Naive thymus-derived CD4-positive, alpha-beta T cell (primary cell): ENCODE results near the gene CYB5R4. TPM values are rescaled to one million over a fixed set of nuclear protein-coding genes. Genes with fewer than 3 reads are reported as not detected.

Experiments used
- ATAC-seq: fragments of 150-1000 bp; cut with Tn5 transposase; 2 replicates; pipeline ENCODE4 v1.10.0; 2021; ENCODE audit warnings: mild to moderate bottlenecking, moderate library complexity
- CTCF ChIA-PET: fragments of 350-600 bp; sonication (Branson Sonifier 250); formaldehyde crosslinking; loops from one replicate; lab custom pipeline; 2021; ENCODE audit warnings: antibody characterized with exemption; lab: Charles Lee
- POLR2A ChIA-PET: fragments of 350-600 bp; sonication (Branson Sonifier 250); formaldehyde crosslinking; loops from one replicate; lab custom pipeline; 2021; ENCODE audit warnings: antibody characterized with exemption, inconsistent platforms; lab: Charles Lee
- DNase-seq, 9 donors: peaks; one replicate each; pipeline versions ENCODE4 v3.0.0 to v3.0.0-alpha.2; 2020 to 2022; ENCODE audit warnings: mixed read lengths in 1 of 9
- H3K27ac ChIP-seq: one replicate; pipeline ENCODE4 v1.7.0; 2013; ENCODE audit warnings: mild to moderate bottlenecking, low read depth, low read length, moderate library complexity
- H3K27me3 ChIP-seq, 2 donors: one replicate each; pipeline ENCODE4 v1.7.0; 2013; ENCODE audit warnings: low read length in 2 of 2, mild to moderate bottlenecking in 2 of 2, moderate library complexity in 2 of 2; ENCODE audit not compliant: control insufficient read depth in 2 of 2, insufficient read depth in 2 of 2
- H3K36me3 ChIP-seq, 3 experiments: 1 replicate in 2 of 3; 2 replicates in 1 of 3; pipeline ENCODE4 v1.7.0; 2013; ENCODE audit warnings: low read length in 3 of 3, mild to moderate bottlenecking in 3 of 3, moderate library complexity in 1 of 3; ENCODE audit not compliant: insufficient read depth in 3 of 3, control insufficient read depth in 2 of 3
- H3K4me1 ChIP-seq, 2 donors: one replicate each; pipeline ENCODE4 v1.7.0; 2013; ENCODE audit warnings: low read length in 2 of 2, mild to moderate bottlenecking in 2 of 2, moderate library complexity in 1 of 2; ENCODE audit not compliant: control insufficient read depth in 2 of 2, insufficient read depth in 2 of 2
- H3K4me3 ChIP-seq: 2 replicates; pipeline ENCODE4 v1.7.0; 2013; ENCODE audit warnings: mild to moderate bottlenecking, low read length
- H3K9me3 ChIP-seq, 3 experiments: 1 replicate in 2 of 3; 2 replicates in 1 of 3; pipeline ENCODE4 v1.7.0; 2013; ENCODE audit warnings: low read length in 3 of 3; ENCODE audit not compliant: control insufficient read depth in 2 of 3
- H3K27ac Mint-ChIP-seq, 9 donors: one replicate each; pipeline ENCODE4 v1.8.0; 2020 to 2022; ENCODE audit warnings: mixed read lengths in 9 of 9, mild to moderate bottlenecking in 8 of 9, moderate library complexity in 5 of 9, inconsistent platforms in 2 of 9
- H3K27me3 Mint-ChIP-seq, 5 donors: one replicate each; pipeline ENCODE4 v1.8.0; 2021 to 2022; ENCODE audit warnings: mixed read lengths in 5 of 5, mild to moderate bottlenecking in 1 of 5
- H3K36me3 Mint-ChIP-seq, 5 donors: one replicate each; pipeline ENCODE4 v1.8.0; 2020 to 2022; ENCODE audit warnings: mixed read lengths in 5 of 5, mild to moderate bottlenecking in 3 of 5, inconsistent platforms in 1 of 5
- H3K4me1 Mint-ChIP-seq, 7 donors: one replicate each; pipeline ENCODE4 v1.8.0; 2020 to 2022; ENCODE audit warnings: mixed read lengths in 7 of 7, mild to moderate bottlenecking in 3 of 7, inconsistent platforms in 1 of 7
- H3K4me3 Mint-ChIP-seq, 10 donors: one replicate each; pipeline ENCODE4 v1.8.0; 2020 to 2022; ENCODE audit warnings: mild to moderate bottlenecking in 10 of 10, mixed read lengths in 10 of 10, moderate library complexity in 6 of 10, inconsistent platforms in 2 of 10
- H3K9me3 Mint-ChIP-seq, 11 donors: one replicate each; pipeline ENCODE4 v1.8.0; 2020 to 2022; ENCODE audit warnings: mixed read lengths in 11 of 11, mild to moderate bottlenecking in 4 of 11, inconsistent platforms in 1 of 11, moderate library complexity in 1 of 11
- intact Hi-C, 2 donors: fragments of 100-400 bp; cut with micrococcal nuclease; formaldehyde crosslinking; loops; one replicate each; pipeline ENCODE4 v1.15.1; 2023
- polyA plus RNA-seq, 2 donors: library from polyadenylated mRNA; unstranded; fragments of 300-500 nt; fragmentation: Illumina TruSeq; gene quantifications; one replicate each; pipeline ENCODE4 v1.2.3, GENCODE V29; 2021
- total RNA-seq, 6 experiments: library from RNA in 5 of 6; stranded (reverse) in 5 of 6; gene quantifications; 1 replicate in 5 of 6; 2 replicates in 1 of 6; pipeline ENCODE4 v1.2.3 and lab custom pipeline; 2021 to 2026

CYB5R4 gene
- total and polyA plus RNA-seq, 7 experiments from 2014 or later, result 14.9 to 38.6 (median 20.0) TPM

DNA sequence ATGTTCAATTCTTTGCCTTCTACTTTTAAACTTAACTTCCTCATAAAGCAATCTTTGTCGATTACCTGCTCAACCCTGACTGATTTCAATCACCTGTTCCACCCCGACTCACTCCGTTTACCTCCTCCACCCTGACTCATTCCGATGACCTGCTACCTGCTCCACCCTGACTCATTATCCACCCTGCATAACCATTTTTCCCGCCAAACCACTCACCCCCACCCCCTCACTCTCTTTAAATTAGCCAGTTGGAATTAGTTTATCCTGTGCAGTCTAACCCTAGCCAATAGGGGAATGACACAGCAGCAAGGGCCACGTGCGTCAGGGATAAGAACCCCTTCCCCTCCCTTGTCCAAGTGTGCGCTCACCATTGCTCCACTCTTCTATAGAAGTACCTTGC lies 117.4 kb downstream of the CYB5R4 start:
- H3K27ac Mint-ChIP-seq, result no peak overlapping the region
- CTCF ChIA-PET, result no interaction called here

DNA sequence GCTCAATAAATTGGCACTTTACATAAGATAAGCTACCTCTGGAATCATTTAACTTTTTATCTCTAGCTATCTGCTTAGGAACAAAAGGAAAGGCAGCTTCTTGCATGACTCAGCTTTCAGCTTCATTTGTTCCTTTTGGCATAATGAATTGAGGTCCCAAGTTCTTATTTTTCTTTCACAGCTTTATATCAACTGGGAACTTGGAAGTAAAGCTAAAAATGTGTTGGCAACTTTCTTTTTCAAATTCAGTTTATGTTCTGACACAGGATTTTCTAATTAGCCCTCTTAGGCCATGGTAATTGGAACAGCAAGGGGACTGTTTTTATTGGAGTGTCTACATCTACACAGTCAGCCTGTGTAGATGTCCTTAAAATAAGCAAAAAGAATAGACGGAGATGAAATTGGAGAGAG lies 118.8 kb downstream of the CYB5R4 start:
- ChIA-PET POLR2A (no interaction called here), CTCF (no interaction called here)
- Histone ChIP-seq H3K4me3 (no peak overlapping the region), H3K27ac (no peak overlapping the region), H3K4me1 (no peaks in the 10 kb centered on the region), H3K9me3 (no peaks in the 10 kb centered on the region), H3K36me3 (no peaks in the 10 kb centered on the region), H3K27me3 (no peaks in the 10 kb centered on the region)
- intact Hi-C loops, result no loop called here
- Mint-ChIP-seq H3K4me3 (no peak overlapping the region), H3K4me1 (no peaks in the 10 kb centered on the region), H3K36me3 (peaks cover 0 to 9% (median 4%) of the 10 kb centered on the region in 5 donors), H3K27ac (no peak overlapping the region), H3K9me3 (peaks cover 0 to 8% (median 0%) of the 10 kb centered on the region in 11 donors), H3K27me3 (no peaks in the 10 kb centered on the region)
- no peak for ATAC-seq
- DNase-seq, result no peak

More for the DNA sequence above, 117.4 kb downstream of the CYB5R4 start:
- H3K9me3 ChIP-seq, result no peaks in the 10 kb centered on the region
- intact Hi-C loops, result no loop called here
- H3K9me3 Mint-ChIP-seq, result peaks cover 0 to 11% (median 4%) of the 10 kb centered on the region in 11 donors
- POLR2A ChIA-PET, result no interaction called here
- H3K27ac ChIP-seq, result no peak overlapping the region
- H3K27me3 Mint-ChIP-seq, result no peaks in the 10 kb centered on the region
- H3K4me3 ChIP-seq, result no peak overlapping the region
- no peak for ATAC-seq
- peaks cover 0 to 4% (median 0%) of the 10 kb centered on the region in 5 donors for H3K36me3 Mint-ChIP-seq
- H3K4me3 Mint-ChIP-seq, result no peak overlapping the region
- H3K27me3 ChIP-seq, result no peaks in the 10 kb centered on the region
- no peaks in the 10 kb centered on the region for H3K4me1 ChIP-seq
- no peaks in the 10 kb centered on the region for H3K4me1 Mint-ChIP-seq
- H3K36me3 ChIP-seq, result no peaks in the 10 kb centered on the region
- no peak for DNase-seq

DNA sequence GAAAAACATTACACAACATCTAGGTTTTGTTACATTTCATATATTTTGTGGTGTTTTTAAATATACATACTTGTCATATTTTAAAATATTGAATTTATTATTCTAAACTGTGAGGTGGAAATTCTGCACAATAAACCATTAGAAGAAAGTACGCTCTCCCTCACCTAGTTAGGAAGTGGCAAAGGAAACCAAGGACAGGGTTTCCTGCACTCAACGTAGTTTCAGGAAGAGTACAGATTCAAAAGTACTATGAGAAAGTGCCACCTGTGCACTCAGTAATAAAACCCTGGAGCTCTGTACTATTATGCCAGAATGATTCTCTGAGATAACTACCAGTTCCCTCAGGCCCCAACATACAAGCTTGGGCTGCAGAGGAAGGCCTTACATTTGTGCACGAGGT lies 119.5 kb downstream of the CYB5R4 start:
- H3K9me3 ChIP-seq, result no peaks in the 10 kb centered on the region
- ChIA-PET POLR2A (no interaction called here), CTCF (no interaction called here)
- peaks cover 0 to 13% (median 6%) of the 10 kb centered on the region in 5 donors for H3K36me3 Mint-ChIP-seq
- H3K27ac Mint-ChIP-seq, result no peak overlapping the region
- ATAC-seq (no peak), DNase-seq (no peak)
- no peaks in the 10 kb centered on the region for H3K4me1 ChIP-seq
- H3K4me1 Mint-ChIP-seq, result no peaks in the 10 kb centered on the region
- H3K9me3 Mint-ChIP-seq, result peaks cover 0 to 8% (median 0%) of the 10 kb centered on the region in 11 donors
- H3K27me3 Mint-ChIP-seq, result no peaks in the 10 kb centered on the region
- H3K27ac ChIP-seq, result no peak overlapping the region
- no peaks in the 10 kb centered on the region for H3K36me3 ChIP-seq
- H3K4me3 Mint-ChIP-seq, result no peak overlapping the region
- intact Hi-C loops, result no loop called here
- H3K27me3 ChIP-seq, result no peaks in the 10 kb centered on the region
- no peak overlapping the region for H3K4me3 ChIP-seq

DNA sequence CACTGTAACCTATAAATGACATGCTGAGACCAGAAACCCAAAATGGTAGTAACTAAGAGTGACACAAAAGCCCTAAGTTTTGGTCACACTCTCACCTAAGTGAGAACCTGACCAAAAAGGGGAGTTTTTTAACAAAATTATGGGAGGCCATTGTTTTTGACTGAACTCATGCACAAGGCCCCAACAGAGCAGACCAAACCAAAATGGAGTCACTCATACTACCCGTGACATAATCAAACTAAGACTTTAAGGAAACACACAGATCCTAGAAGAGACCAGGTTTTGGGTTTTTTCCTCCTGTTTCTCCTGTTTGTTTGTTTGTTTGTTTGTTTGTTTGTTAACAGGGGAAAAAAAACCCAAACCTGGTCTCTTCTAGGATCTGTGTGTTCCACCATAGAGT lies 124.9 kb downstream of the CYB5R4 start:
- Mint-ChIP-seq H3K36me3 (peaks cover 0 to 17% (median 7%) of the 10 kb centered on the region in 5 donors), H3K27me3 (no peaks in the 10 kb centered on the region), H3K27ac (no peak overlapping the region), H3K4me1 (no peaks in the 10 kb centered on the region), H3K4me3 (no peak overlapping the region), H3K9me3 (peaks cover 0 to 5% (median 0%) of the 10 kb centered on the region in 11 donors)
- Histone ChIP-seq H3K36me3 (no peaks in the 10 kb centered on the region), H3K27ac (no peak overlapping the region), H3K9me3 (no peaks in the 10 kb centered on the region), H3K4me1 (no peaks in the 10 kb centered on the region), H3K27me3 (no peaks in the 10 kb centered on the region), H3K4me3 (no peak overlapping the region)
- ChIA-PET POLR2A (no interaction called here), CTCF (no interaction called here)
- intact Hi-C loops, result no loop called here
- no peak for ATAC-seq
- DNase-seq, result no peak

DNA sequence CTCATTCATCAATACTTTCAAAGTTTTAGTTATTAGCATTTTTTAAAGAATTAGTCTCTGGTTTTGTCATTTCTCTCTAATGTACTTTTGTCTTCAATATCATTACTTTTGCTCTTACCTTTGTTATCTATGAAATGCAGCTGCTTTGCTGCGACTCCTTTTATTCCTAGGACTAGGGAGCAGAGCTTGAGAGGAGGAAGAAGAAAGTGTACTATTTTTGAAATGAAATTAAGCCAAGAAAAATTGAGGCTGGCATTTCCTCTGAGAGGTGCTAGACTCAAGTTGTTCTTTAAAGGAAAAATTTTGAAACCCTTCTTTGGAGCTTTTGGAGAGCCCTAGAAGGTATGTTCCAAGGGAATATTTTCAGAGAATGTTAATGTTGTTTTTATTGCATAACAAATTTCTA lies 125.8 kb downstream of the CYB5R4 start:
- Mint-ChIP-seq H3K4me1 (no peaks in the 10 kb centered on the region), H3K4me3 (no peak overlapping the region), H3K27me3 (no peaks in the 10 kb centered on the region), H3K27ac (no peak overlapping the region), H3K36me3 (peaks cover 0 to 15% (median 3%) of the 10 kb centered on the region in 5 donors), H3K9me3 (no peaks in the 10 kb centered on the region)
- H3K4me1 ChIP-seq, result no peaks in the 10 kb centered on the region
- DNase-seq, result no peak
- H3K36me3 ChIP-seq, result no peaks in the 10 kb centered on the region
- POLR2A ChIA-PET, result no interaction called here
- no peaks in the 10 kb centered on the region for H3K9me3 ChIP-seq
- no peaks in the 10 kb centered on the region for H3K27me3 ChIP-seq
- H3K27ac ChIP-seq, result no peak overlapping the region
- ATAC-seq, result no peak
- CTCF ChIA-PET, result no interaction called here
- intact Hi-C loops, result no loop called here
- H3K4me3 ChIP-seq, result no peak overlapping the region

DNA sequence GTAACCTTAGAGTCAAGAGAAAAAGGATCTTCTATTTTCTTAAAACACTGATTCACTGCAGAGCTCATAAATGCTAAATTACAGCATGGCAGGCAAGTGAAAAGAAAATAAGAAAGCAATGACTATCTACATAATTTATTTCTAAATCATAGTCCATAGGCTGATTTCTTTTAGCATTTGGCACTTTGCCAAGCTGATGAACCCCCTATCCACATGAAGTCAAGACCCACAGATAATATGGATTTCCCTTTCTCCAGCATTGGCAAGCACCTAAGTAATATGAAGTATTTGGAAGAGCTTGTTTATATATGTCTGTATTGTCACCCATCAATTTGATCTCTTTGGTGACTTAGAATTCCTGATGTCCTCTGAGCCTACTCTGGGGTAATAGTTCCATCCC lies 126.2 kb downstream of the CYB5R4 start:
- intact Hi-C loops, result no loop called here
- no peak overlapping the region for H3K27ac Mint-ChIP-seq
- H3K9me3 Mint-ChIP-seq, result no peaks in the 10 kb centered on the region
- ChIA-PET POLR2A (no interaction called here), CTCF (no interaction called here)
- H3K4me3 Mint-ChIP-seq, result no peak overlapping the region
- Histone ChIP-seq H3K4me1 (no peaks in the 10 kb centered on the region), H3K4me3 (no peak overlapping the region), H3K9me3 (no peaks in the 10 kb centered on the region), H3K27ac (no peak overlapping the region), H3K27me3 (no peaks in the 10 kb centered on the region), H3K36me3 (no peaks in the 10 kb centered on the region)
- H3K36me3 Mint-ChIP-seq, result peaks cover 0 to 15% (median 3%) of the 10 kb centered on the region in 5 donors
- DNase-seq, result no peak
- no peaks in the 10 kb centered on the region for H3K4me1 Mint-ChIP-seq
- H3K27me3 Mint-ChIP-seq, result no peaks in the 10 kb centered on the region
- ATAC-seq, result no peak

DNA sequence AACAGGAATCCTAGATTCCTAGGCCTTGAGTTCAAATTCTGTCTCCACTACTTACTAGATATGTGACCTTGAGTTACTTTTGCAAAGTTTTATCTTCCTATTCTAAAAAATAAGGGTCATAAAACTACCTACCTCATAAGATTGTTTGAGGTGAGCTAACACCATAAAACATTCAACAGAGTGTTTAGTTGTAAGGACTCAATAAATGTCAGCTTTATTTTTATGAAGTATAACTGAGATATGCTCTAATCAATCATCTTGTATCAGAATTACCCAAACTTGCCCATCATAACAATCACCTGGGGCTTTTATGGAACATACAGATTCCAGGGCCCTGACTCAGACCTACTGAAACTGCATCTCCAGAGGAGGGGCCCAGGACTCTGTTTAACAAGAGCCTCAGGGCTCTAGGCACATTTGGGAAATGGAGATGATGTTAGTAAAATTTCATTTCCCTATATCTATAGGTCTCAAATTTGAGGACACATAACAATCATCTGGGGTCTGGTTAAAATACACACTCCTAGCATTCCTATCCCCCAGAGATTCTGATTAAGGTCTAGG lies 138.6 kb downstream of the CYB5R4 start:
- H3K4me1 Mint-ChIP-seq, result no peaks in the 10 kb centered on the region
- ChIA-PET POLR2A (no interaction called here), CTCF (interaction anchor here (0.7 kb wide), 1 partner anchor 64 kb away, joined by 3 read pairs; no protein-coding TSS in a partner anchor)
- DNase-seq, result no peak
- intact Hi-C loops, result no loop called here
- no peak for ATAC-seq
- Histone ChIP-seq H3K27ac (no peak overlapping the region), H3K4me3 (no peak overlapping the region), H3K4me1 (no peaks in the 10 kb centered on the region), H3K9me3 (no peaks in the 10 kb centered on the region), H3K36me3 (no peaks in the 10 kb centered on the region), H3K27me3 (no peaks in the 10 kb centered on the region)
- no peak overlapping the region for H3K4me3 Mint-ChIP-seq
- H3K27me3 Mint-ChIP-seq, result peaks cover 5 to 16% (median 16%) of the 10 kb centered on the region in 5 donors
- H3K9me3 Mint-ChIP-seq, result peaks cover 0 to 21% (median 5%) of the 10 kb centered on the region in 11 donors
- H3K27ac Mint-ChIP-seq, result no peak overlapping the region
- H3K36me3 Mint-ChIP-seq, result peaks cover 0 to 8% (median 3%) of the 10 kb centered on the region in 5 donors
